Astrocyte of the spinal cord (primary cell): Measurements from ENCODE around the gene ADAMTS8.

Experiments
- DNase-seq: peaks from one replicate; pipeline ENCODE4 v3.0.0; 2011; ENCODE audit warnings: low read depth, low spot score
- H3K4me3 ChIP-seq: 2 replicates; pipeline ENCODE4 v1.5.1; 2011; ENCODE audit warnings: low read depth, mild to moderate bottlenecking, low read length, moderate library complexity
- CTCF ChIP-seq: IDR thresholded peaks from 2 replicates; pipeline ENCODE4 v1.5.1; 2012; ENCODE audit warnings: low read depth, mild to moderate bottlenecking, low read length, inconsistent platforms
- in situ Hi-C: cut with HindIII; loops from 2 replicates; pipeline ENCODE4 v1.10.0; 2017; ENCODE audit warnings: low sequenced_read_pairs

ADAMTS8 gene

GRCh38 chr11:130470832-130471706 lies 42.7 kb upstream of the ADAMTS8 start:
- no peak overlapping the region for H3K4me3 ChIP-seq
- in situ Hi-C loops, result no loop called here
- no peak for TF ChIP-seq CTCF
- DNase-seq, result no peak

- TF ChIP-seq CTCF, result no peak
- no peak for DNase-seq
- H3K4me3 ChIP-seq, result no peak overlapping the region
- in situ Hi-C loops, result no loop called here
These were observed 40.8 kb upstream of the ADAMTS8 start for GRCh38 chr11:130469181-130469580.

- in situ Hi-C loops, result no loop called here
- TF ChIP-seq CTCF, result no peak
- no peak for DNase-seq
- H3K4me3 ChIP-seq, result no peak overlapping the region
These were observed 38.9 kb upstream of the ADAMTS8 start for GRCh38 chr11:130467116-130467900.

- in situ Hi-C loops, result no loop called here
- H3K4me3 ChIP-seq, result no peak overlapping the region
- no peak for TF ChIP-seq CTCF
- peak; percentile 74 for DNase-seq
These were observed 36.9 kb upstream of the ADAMTS8 start for GRCh38 chr11:130465263-130465662.

- H3K4me3 ChIP-seq, result no peak overlapping the region
- DNase-seq, result no peak
- TF ChIP-seq CTCF, result no peak
- in situ Hi-C loops, result no loop called here
These were observed 35.9 kb upstream of the ADAMTS8 start for GRCh38 chr11:130464291-130464812.

GRCh38 chr11:130462931-130463330 lies 34.5 kb upstream of the ADAMTS8 start:
- H3K4me3 ChIP-seq, result no peak overlapping the region
- in situ Hi-C loops, result no loop called here
- no peak for DNase-seq
- no peak for TF ChIP-seq CTCF
